Kidney (tissue), 14 donors: Measurements from ENCODE around the gene BTG1. TPM values are rescaled to one million over a fixed set of nuclear protein-coding genes. Genes with fewer than 3 reads are reported as not detected.

Experiments used
- DNase-seq, 5 donors: peaks; one replicate each; pipeline ENCODE4 v3.0.0-alpha.2; 2013 to 2020
- FAIRE-seq: peaks from 2 replicates; lab custom pipeline; 2012; peaks lifted over from hg19 to GRCh38; lab: Jason Lieb, UNC
- H3K27ac ChIP-seq, 2 donors: one replicate each; pipeline ENCODE4 v1.7.0; 2013; ENCODE audit warnings: low read depth in 2 of 2, low read length in 2 of 2, inconsistent platforms in 1 of 2
- H3K27me3 ChIP-seq: one replicate; pipeline ENCODE4 v1.7.1; 2013; ENCODE audit warnings: low read length, inconsistent platforms; ENCODE audit not compliant: control insufficient read depth, insufficient read depth
- H3K36me3 ChIP-seq, 3 donors: one replicate each; pipeline versions ENCODE4 v1.7.0 to v1.7.1; 2013; ENCODE audit warnings: low read length in 3 of 3, control low read depth in 1 of 3, inconsistent platforms in 1 of 3; ENCODE audit not compliant: insufficient read depth in 3 of 3, control insufficient read depth in 2 of 3
- H3K4me1 ChIP-seq, 3 donors: one replicate each; pipeline versions ENCODE4 v1.7.0 to v1.7.1; 2013; ENCODE audit warnings: low read length in 3 of 3, inconsistent platforms in 1 of 3, low read depth in 1 of 3; ENCODE audit not compliant: control insufficient read depth in 2 of 3, insufficient read depth in 2 of 3
- H3K4me3 ChIP-seq, 3 donors: one replicate each; pipeline versions ENCODE4 v1.7.0 to v1.8.1; 2013; ENCODE audit warnings: low read length in 3 of 3, control low read depth in 1 of 3, inconsistent platforms in 1 of 3
- H3K9ac ChIP-seq, 3 donors: one replicate each; pipeline versions ENCODE4 v1.7.0 to v1.7.1; 2013; ENCODE audit warnings: low read length in 3 of 3, control low read depth in 1 of 3, inconsistent platforms in 1 of 3
- H3K9me3 ChIP-seq, 3 donors: one replicate each; pipeline versions ENCODE4 v1.7.0 to v1.7.1; 2013; ENCODE audit warnings: low read length in 3 of 3, control low read depth in 1 of 3, inconsistent platforms in 1 of 3; ENCODE audit not compliant: control insufficient read depth in 2 of 3, insufficient read depth in 1 of 3
- intact Hi-C: fragments of 100-400 bp; cut with DNase I; formaldehyde crosslinking; loops from one replicate; pipeline ENCODE4 v1.11.1; 2022
- polyA plus RNA-seq: library from polyadenylated mRNA; stranded (reverse); fragments of 350-450 nt; fragmentation: Illumina TruSeq; extraction: RNeasy Lipid Tissue Mini Kit (QIAGEN cat#74804); gene quantifications from one replicate; pipeline ENCODE4 v1.2.3, GENCODE V29; 2014; ENCODE audit warnings: low read depth, low replicate concordance; ENCODE audit not compliant: insufficient read depth
- total RNA-seq: library from RNA; stranded (reverse); fragmentation: NEBNext Ultra II Directional; extraction: Animal tissue kit (Norgen Biotek cat#: 25700); gene quantifications from one replicate; pipeline ENCODE4 v1.2.1, GENCODE V29; 2021
- TF ChIP-seq, protein P1 (sequence below): IDR thresholded peaks from 3 replicates; pipeline ENCODE4 v1.5.1; 2012; ENCODE audit warnings: mild to moderate bottlenecking, moderate library complexity, borderline replicate concordance; ENCODE audit not compliant: insufficient read depth; ENCODE audit errors: extremely low read depth
- donor health status: control.
- donor health status: control.
- donor health status: control.
- donor health status: control.
- donor health status: control.
- donor health status: DM: yes; HTN: yes; CAD: no.
- donor health status: Normal renal cell carcinoma (clear cell type).

Gene BTG1
- total and polyA plus RNA-seq, 2 donors from 2014 or later = 59.9 to 173 TPM

DNA sequence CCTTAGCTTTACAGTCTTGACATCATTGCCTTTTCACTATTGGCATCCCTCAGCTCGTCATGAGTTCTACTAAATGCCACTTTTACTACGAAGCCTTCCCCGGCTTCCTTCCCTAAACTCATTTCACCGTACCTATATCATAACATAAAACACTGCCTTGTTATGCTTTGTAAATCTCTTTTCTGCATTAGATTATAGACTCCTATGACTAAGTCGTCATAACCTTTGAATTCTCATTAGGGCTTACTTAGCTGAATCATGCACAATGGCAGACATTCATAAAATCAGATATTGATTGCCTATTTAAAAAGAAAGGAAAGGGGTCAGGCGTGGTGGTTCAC, 21.0 kb downstream of the BTG1 start:
- Histone ChIP-seq H3K27me3 (no peaks in the 10 kb centered on the region), H3K4me1 (no peaks in the 10 kb centered on the region), H3K9ac (no peak overlapping the region), H3K9me3 (peaks cover 0 to 2% (median 1%) of the 10 kb centered on the region in 3 donors), H3K36me3 (no peaks in the 10 kb centered on the region), H3K27ac (no peak overlapping the region), H3K4me3 (no peak overlapping the region)
- TF ChIP-seq, protein P1, sequence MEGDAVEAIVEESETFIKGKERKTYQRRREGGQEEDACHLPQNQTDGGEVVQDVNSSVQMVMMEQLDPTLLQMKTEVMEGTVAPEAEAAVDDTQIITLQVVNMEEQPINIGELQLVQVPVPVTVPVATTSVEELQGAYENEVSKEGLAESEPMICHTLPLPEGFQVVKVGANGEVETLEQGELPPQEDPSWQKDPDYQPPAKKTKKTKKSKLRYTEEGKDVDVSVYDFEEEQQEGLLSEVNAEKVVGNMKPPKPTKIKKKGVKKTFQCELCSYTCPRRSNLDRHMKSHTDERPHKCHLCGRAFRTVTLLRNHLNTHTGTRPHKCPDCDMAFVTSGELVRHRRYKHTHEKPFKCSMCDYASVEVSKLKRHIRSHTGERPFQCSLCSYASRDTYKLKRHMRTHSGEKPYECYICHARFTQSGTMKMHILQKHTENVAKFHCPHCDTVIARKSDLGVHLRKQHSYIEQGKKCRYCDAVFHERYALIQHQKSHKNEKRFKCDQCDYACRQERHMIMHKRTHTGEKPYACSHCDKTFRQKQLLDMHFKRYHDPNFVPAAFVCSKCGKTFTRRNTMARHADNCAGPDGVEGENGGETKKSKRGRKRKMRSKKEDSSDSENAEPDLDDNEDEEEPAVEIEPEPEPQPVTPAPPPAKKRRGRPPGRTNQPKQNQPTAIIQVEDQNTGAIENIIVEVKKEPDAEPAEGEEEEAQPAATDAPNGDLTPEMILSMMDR = no peak
- DNase-seq (no peak), FAIRE-seq (no peak)
- intact Hi-C loops = no loop called here

DNA sequence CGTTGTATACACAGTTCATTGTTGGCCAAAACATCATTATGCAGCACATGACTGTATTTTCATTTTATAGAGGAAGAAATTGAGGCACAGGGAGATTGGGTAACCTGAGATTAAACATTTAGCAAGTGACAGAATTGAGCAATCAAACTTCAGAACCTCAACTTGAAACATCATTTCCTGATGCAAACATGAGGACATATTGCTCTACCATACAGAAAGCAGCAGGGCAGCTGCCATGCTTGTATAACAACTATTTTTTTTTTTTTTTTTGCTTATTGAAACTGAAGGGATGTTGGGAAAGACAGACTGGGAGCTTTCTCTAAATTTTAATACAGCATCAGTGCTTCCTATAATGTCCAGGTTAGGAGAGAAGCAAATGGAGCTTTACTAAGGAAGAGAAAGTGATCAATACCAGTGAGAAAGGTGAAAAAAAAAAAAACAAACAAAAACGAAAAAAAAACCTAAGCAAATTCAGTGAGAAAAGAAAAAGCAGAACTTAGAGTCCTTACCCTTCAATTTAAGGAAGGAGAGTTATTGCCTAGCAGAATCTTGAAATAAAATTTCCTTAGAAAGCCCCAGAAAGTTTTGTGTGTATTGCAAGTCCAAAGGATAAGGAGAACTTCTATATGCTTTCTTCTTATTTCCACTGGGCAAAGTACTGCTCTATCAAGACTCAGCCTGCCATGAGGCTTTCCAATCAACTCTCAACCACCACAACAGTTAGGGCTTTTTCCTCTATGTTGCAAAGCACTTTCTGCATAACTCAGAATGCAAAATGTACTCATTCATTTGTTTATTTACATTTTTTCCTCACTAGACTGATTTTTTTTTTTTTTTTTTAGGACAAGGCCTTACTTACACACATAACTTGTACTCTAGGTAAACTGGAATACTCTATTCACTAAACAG, 21.6 kb downstream of the BTG1 start:
- Histone ChIP-seq H3K9me3 (peaks cover 0 to 7% (median 2%) of the 10 kb centered on the region in 3 donors), H3K27ac (no peak overlapping the region), H3K4me3 (no peak overlapping the region), H3K9ac (no peak overlapping the region), H3K4me1 (no peaks in the 10 kb centered on the region), H3K27me3 (no peaks in the 10 kb centered on the region), H3K36me3 (no peaks in the 10 kb centered on the region)
- FAIRE-seq = no peak
- intact Hi-C loops = no loop called here
- TF ChIP-seq, protein P1 = no peak
- no peak for DNase-seq

- TF ChIP-seq, protein P1 = no peak
- Histone ChIP-seq H3K36me3 (no peaks in the 10 kb centered on the region), H3K27ac (no peak overlapping the region), H3K9me3 (peaks cover 0 to 8% (median 2%) of the 10 kb centered on the region in 3 donors), H3K4me3 (no peak overlapping the region), H3K9ac (no peak overlapping the region), H3K27me3 (no peaks in the 10 kb centered on the region), H3K4me1 (no peaks in the 10 kb centered on the region)
- DNase-seq (no peak), FAIRE-seq (no peak)
- intact Hi-C loops = no loop called here
Measured at GRCh38 chr12:92122941-92123779, 22.5 kb downstream of the BTG1 start.
